OCI-M1 (cell line): ENCODE data around the gene PARD3B.

ENCODE experiments used
- DNase-seq: peaks from one replicate; lab custom pipeline; 2025; lab: John Stamatoyannopoulos, UW

PARD3B gene

GRCh38 chr2:205138735-205139134 lies 593.5 kb downstream of the PARD3B start:
- DNase-seq: no peak

GRCh38 chr2:205139822-205140463 lies 594.7 kb downstream of the PARD3B start:
- DNase-seq: peak; percentile 83

- DNase-seq: no peak
Observed at GRCh38 chr2:205141381-205141780, 596.1 kb downstream of the PARD3B start.

GRCh38 chr2:205145888-205146287 lies 600.6 kb downstream of the PARD3B start:
- no peak for DNase-seq

- no peak for DNase-seq
Observed at GRCh38 chr2:205148755-205149154, 603.5 kb downstream of the PARD3B start.

GRCh38 chr2:205156457-205156856 lies 611.2 kb downstream of the PARD3B start:
- no peak for DNase-seq

- DNase-seq: no peak
Observed at GRCh38 chr2:205158404-205158803, 613.1 kb downstream of the PARD3B start.

- DNase-seq: no peak
Observed at GRCh38 chr2:205161156-205161839, 616.0 kb downstream of the PARD3B start.

GRCh38 chr2:205166745-205167144 lies 621.5 kb downstream of the PARD3B start:
- no peak for DNase-seq

GRCh38 chr2:205169012-205169411 lies 623.7 kb downstream of the PARD3B start:
- DNase-seq: no peak

GRCh38 chr2:205169464-205169863 lies 624.2 kb downstream of the PARD3B start:
- DNase-seq: no peak

- DNase-seq: no peak
Observed at GRCh38 chr2:205170399-205170798, 625.1 kb downstream of the PARD3B start.

- DNase-seq: no peak
Observed at GRCh38 chr2:205171261-205171940, 626.1 kb downstream of the PARD3B start.

GRCh38 chr2:205175831-205176230 lies 630.6 kb downstream of the PARD3B start:
- no peak for DNase-seq

GRCh38 chr2:205176546-205176945 lies 631.3 kb downstream of the PARD3B start:
- DNase-seq: no peak

GRCh38 chr2:205177546-205177945 lies 632.3 kb downstream of the PARD3B start:
- DNase-seq: no peak

GRCh38 chr2:205180730-205181129 lies 635.5 kb downstream of the PARD3B start:
- no peak for DNase-seq

- no peak for DNase-seq
Observed at GRCh38 chr2:205187731-205188130, 642.5 kb downstream of the PARD3B start.

GRCh38 chr2:205188239-205189138 lies 643.2 kb downstream of the PARD3B start:
- no peak for DNase-seq

GRCh38 chr2:205189301-205189700 lies 644.0 kb downstream of the PARD3B start:
- DNase-seq: no peak

- no peak for DNase-seq
Observed at GRCh38 chr2:205190528-205190927, 645.3 kb downstream of the PARD3B start.
